ENCODE data around the gene SH3D21. TPM values are rescaled to one million over a fixed set of nuclear protein-coding genes. Genes with fewer than 3 reads are reported as not detected.

SH3D21 gene
- 1 to 10 TPM; 2.5 to 2.6 TPM for total RNA-seq
- not detected for polyA plus RNA-seq

- Mint-ChIP-seq H3K27me3 (no peaks in the 10 kb centered on the region), H3K36me3 (peaks cover 0 to 37% (median 9%) of the 10 kb centered on the region in 3 donors), H3K4me1 (peaks cover 10 to 18% (median 17%) of the 10 kb centered on the region in 3 donors), H3K4me3 (peak within 1 kb of the TSS; percentile 85 to 98 (median 94)), H3K9me3 (no peaks in the 10 kb centered on the region), H3K27ac (peak within 1 kb of the TSS; percentile 46 to 97 (median 94))
- H3K4me3 ChIP-seq (ENCODE audit: low read length) = peak within 1 kb of the TSS; percentile 86
- peaks cover 14% of the 10 kb centered on the region for H3K4me1 ChIP-seq (ENCODE audit: insufficient read depth, low read length)
- H3K9me3 ChIP-seq (ENCODE audit: low read length) = no peaks in the 10 kb centered on the region
- POLR2A ChIA-PET = interaction anchor here (0.7 to 1.5 kb wide), 8 partner anchors 8 to 158 kb away, joined by 3 to 13 read pairs (median 4); partner anchors contain the start of genes EVA1B, THRAP3 and TRAPPC3
- no peaks in the 10 kb centered on the region for H3K27me3 ChIP-seq (ENCODE audit: insufficient read depth, low read length, poor library complexity, severe bottlenecking)
- CTCF ChIA-PET = interaction anchor here (0.7 to 2.4 kb wide), 12 partner anchors 13 to 145 kb away, joined by 3 to 16 read pairs (median 5); partner anchors contain the start of gene EVA1B
- peak; percentile 28 to 74 (median 36) for DNase-seq
- H3K36me3 ChIP-seq (ENCODE audit: insufficient read depth, low read length) = peaks cover 19% of the 10 kb centered on the region
- H3K27ac ChIP-seq (ENCODE audit: low read depth, low read length) = peak within 1 kb of the TSS; percentile 51
Measured at GRCh38 chr1:36306210-36306901, at the start of gene SH3D21. TSS of gene SH3D21 (plus strand) at chr1:36306368. CDS start at chr1:36306421, 53 bp downstream.

- H3K4me3 Mint-ChIP-seq = no peak overlapping the region
- Histone ChIP-seq H3K36me3 (ENCODE audit: insufficient read depth, low read length) (no peaks in the 10 kb centered on the region), H3K27ac (ENCODE audit: low read depth, low read length) (no peak overlapping the region), H3K4me3 (ENCODE audit: low read length) (no peak overlapping the region), H3K27me3 (ENCODE audit: insufficient read depth, low read length, poor library complexity, severe bottlenecking) (no peaks in the 10 kb centered on the region), H3K4me1 (ENCODE audit: insufficient read depth, low read length) (peaks cover 12% of the 10 kb centered on the region), H3K9me3 (ENCODE audit: low read length) (no peaks in the 10 kb centered on the region)
- peaks cover 43 to 67% (median 46%) of the 10 kb centered on the region in 3 donors for H3K4me1 Mint-ChIP-seq
- CTCF ChIA-PET = no interaction called here
- peaks cover 0 to 64% (median 7%) of the 10 kb centered on the region in 3 donors for H3K36me3 Mint-ChIP-seq
- no peaks in the 10 kb centered on the region for H3K27me3 Mint-ChIP-seq
- H3K27ac Mint-ChIP-seq = peak overlapping the region in 4 of 8 donors; percentile 9 to 83 (median 43)
- no peak for DNase-seq
- H3K9me3 Mint-ChIP-seq = no peaks in the 10 kb centered on the region
- POLR2A ChIA-PET = no interaction called here
Measured at GRCh38 chr1:36256558-36257374, 49.4 kb upstream of the SH3D21 start.

- H3K36me3 Mint-ChIP-seq = peaks cover 0 to 69% (median 7%) of the 10 kb centered on the region in 3 donors
- DNase-seq = no peak
- Histone ChIP-seq H3K27me3 (ENCODE audit: insufficient read depth, low read length, poor library complexity, severe bottlenecking) (no peaks in the 10 kb centered on the region), H3K36me3 (ENCODE audit: insufficient read depth, low read length) (no peaks in the 10 kb centered on the region), H3K27ac (ENCODE audit: low read depth, low read length) (no peak overlapping the region), H3K9me3 (ENCODE audit: low read length) (no peaks in the 10 kb centered on the region), H3K4me3 (ENCODE audit: low read length) (no peak overlapping the region), H3K4me1 (ENCODE audit: insufficient read depth, low read length) (peaks cover 8% of the 10 kb centered on the region)
- H3K4me3 Mint-ChIP-seq = peak overlapping the region in 1 of 7 donors; percentile 71
- CTCF ChIA-PET = no interaction called here
- no peaks in the 10 kb centered on the region for H3K9me3 Mint-ChIP-seq
- POLR2A ChIA-PET = no interaction called here
- H3K4me1 Mint-ChIP-seq = peaks cover 41 to 67% (median 43%) of the 10 kb centered on the region in 3 donors
- no peaks in the 10 kb centered on the region for H3K27me3 Mint-ChIP-seq
- peak overlapping the region in 5 of 8 donors; percentile 9 to 83 (median 46) for H3K27ac Mint-ChIP-seq
Measured at GRCh38 chr1:36257375-36257767, 48.8 kb upstream of the SH3D21 start.

- POLR2A ChIA-PET = no interaction called here
- Mint-ChIP-seq H3K36me3 (peaks cover 0 to 69% (median 13%) of the 10 kb centered on the region in 3 donors), H3K4me3 (no peak overlapping the region), H3K27ac (peak overlapping the region in 2 of 8 donors; percentile 23 to 51), H3K27me3 (no peaks in the 10 kb centered on the region), H3K4me1 (peaks cover 36 to 64% (median 39%) of the 10 kb centered on the region in 3 donors), H3K9me3 (no peaks in the 10 kb centered on the region)
- Histone ChIP-seq H3K4me1 (ENCODE audit: insufficient read depth, low read length) (peaks cover 6% of the 10 kb centered on the region), H3K27ac (ENCODE audit: low read depth, low read length) (no peak overlapping the region), H3K36me3 (ENCODE audit: insufficient read depth, low read length) (no peaks in the 10 kb centered on the region), H3K4me3 (ENCODE audit: low read length) (no peak overlapping the region), H3K27me3 (ENCODE audit: insufficient read depth, low read length, poor library complexity, severe bottlenecking) (no peaks in the 10 kb centered on the region), H3K9me3 (ENCODE audit: low read length) (no peaks in the 10 kb centered on the region)
- no peak for DNase-seq
- CTCF ChIA-PET = interaction anchor here (1.2 kb wide), 1 partner anchor 27 kb away, joined by 3 read pairs; no protein-coding TSS in a partner anchor
Measured at GRCh38 chr1:36258960-36259344, 47.2 kb upstream of the SH3D21 start.

- Histone ChIP-seq H3K27ac (ENCODE audit: low read depth, low read length) (no peak overlapping the region), H3K36me3 (ENCODE audit: insufficient read depth, low read length) (peaks cover 3% of the 10 kb centered on the region), H3K9me3 (ENCODE audit: low read length) (no peaks in the 10 kb centered on the region), H3K4me3 (ENCODE audit: low read length) (no peak overlapping the region), H3K27me3 (ENCODE audit: insufficient read depth, low read length, poor library complexity, severe bottlenecking) (no peaks in the 10 kb centered on the region), H3K4me1 (ENCODE audit: insufficient read depth, low read length) (no peaks in the 10 kb centered on the region)
- ChIA-PET POLR2A (no interaction called here), CTCF (interaction anchor here (1.2 to 1.5 kb wide), 3 partner anchors 17 to 168 kb away, joined by 3 to 5 read pairs (median 4); partner anchors contain the start of gene TRAPPC3)
- Mint-ChIP-seq H3K4me3 (no peak overlapping the region), H3K9me3 (no peaks in the 10 kb centered on the region), H3K27ac (peak overlapping the region in 3 of 8 donors; percentile 70 to 82 (median 82)), H3K27me3 (no peaks in the 10 kb centered on the region), H3K36me3 (peaks cover 0 to 60% (median 4%) of the 10 kb centered on the region in 3 donors), H3K4me1 (peaks cover 16 to 43% (median 28%) of the 10 kb centered on the region in 3 donors)
- no peak for DNase-seq
Measured at GRCh38 chr1:36268981-36269380, 37.2 kb upstream of the SH3D21 start.

GRCh38 chr1:36269408-36269838 is 36.7 kb upstream of the SH3D21 start:
- POLR2A ChIA-PET = no interaction called here
- Mint-ChIP-seq H3K36me3 (peaks cover 0 to 60% (median 3%) of the 10 kb centered on the region in 3 donors), H3K27ac (peak overlapping the region in 3 of 8 donors; percentile 70 to 82 (median 82)), H3K27me3 (no peaks in the 10 kb centered on the region), H3K4me1 (peaks cover 13 to 39% (median 23%) of the 10 kb centered on the region in 3 donors), H3K9me3 (no peaks in the 10 kb centered on the region), H3K4me3 (no peak overlapping the region)
- Histone ChIP-seq H3K36me3 (ENCODE audit: insufficient read depth, low read length) (peaks cover 3% of the 10 kb centered on the region), H3K4me1 (ENCODE audit: insufficient read depth, low read length) (no peaks in the 10 kb centered on the region), H3K4me3 (ENCODE audit: low read length) (no peak overlapping the region), H3K27me3 (ENCODE audit: insufficient read depth, low read length, poor library complexity, severe bottlenecking) (no peaks in the 10 kb centered on the region), H3K27ac (ENCODE audit: low read depth, low read length) (no peak overlapping the region), H3K9me3 (ENCODE audit: low read length) (no peaks in the 10 kb centered on the region)
- CTCF ChIA-PET = interaction anchor here (1.1 to 1.5 kb wide), 4 partner anchors 16 to 169 kb away, joined by 3 to 5 read pairs (median 4); partner anchors contain the start of gene TRAPPC3
- DNase-seq = no peak

- H3K36me3 ChIP-seq (ENCODE audit: insufficient read depth, low read length) = no peaks in the 10 kb centered on the region
- H3K4me1 ChIP-seq (ENCODE audit: insufficient read depth, low read length) = no peaks in the 10 kb centered on the region
- Mint-ChIP-seq H3K4me3 (no peak overlapping the region), H3K36me3 (peaks cover 0 to 46% (median 3%) of the 10 kb centered on the region in 3 donors), H3K27me3 (no peaks in the 10 kb centered on the region), H3K4me1 (peaks cover 11 to 27% (median 23%) of the 10 kb centered on the region in 3 donors), H3K9me3 (no peaks in the 10 kb centered on the region), H3K27ac (peak overlapping the region in 3 of 8 donors; percentile 18 to 30 (median 21))
- H3K27ac ChIP-seq (ENCODE audit: low read depth, low read length) = no peak overlapping the region
- DNase-seq = no peak
- H3K4me3 ChIP-seq (ENCODE audit: low read length) = no peak overlapping the region
- no peaks in the 10 kb centered on the region for H3K9me3 ChIP-seq (ENCODE audit: low read length)
- CTCF ChIA-PET = no interaction called here
- POLR2A ChIA-PET = no interaction called here
- H3K27me3 ChIP-seq (ENCODE audit: insufficient read depth, low read length, poor library complexity, severe bottlenecking) = no peaks in the 10 kb centered on the region
Measured at GRCh38 chr1:36273024-36273423, 33.1 kb upstream of the SH3D21 start.
